Naive B cell (primary cell): Measurements from ENCODE around the gene ACSL5. TPM values are rescaled to one million over a fixed set of nuclear protein-coding genes. Genes with fewer than 3 reads are reported as not detected.
"Not testable (repeated sequence)": the region's sequence is repeated elsewhere in the genome, so short reads cannot be mapped to it uniquely, and the experiment has no call there.

Experiments
- ATAC-seq, 2 donors: fragments of 150-1000 bp; cut with Tn5 transposase; 2 replicates each; pipeline ENCODE4 v1.10.0; 2021; ENCODE audit warnings: low read depth in 2 of 2, mild to moderate bottlenecking in 2 of 2, moderate library complexity in 2 of 2
- DNase-seq: peaks from one replicate; pipeline ENCODE4 v3.0.0; 2022
- H3K27ac Mint-ChIP-seq, 6 donors: one replicate each; pipeline ENCODE4 v1.8.0; 2020 to 2022; ENCODE audit warnings: mild to moderate bottlenecking in 6 of 6, mixed read lengths in 6 of 6, moderate library complexity in 5 of 6, inconsistent platforms in 2 of 6
- H3K27me3 Mint-ChIP-seq, 3 donors: one replicate each; pipeline ENCODE4 v1.8.0; 2021 to 2022; ENCODE audit warnings: mixed read lengths in 3 of 3, mild to moderate bottlenecking in 1 of 3
- H3K36me3 Mint-ChIP-seq, 2 donors: one replicate each; pipeline ENCODE4 v1.8.0; 2020 to 2022; ENCODE audit warnings: mixed read lengths in 2 of 2, inconsistent platforms in 1 of 2, mild to moderate bottlenecking in 1 of 2
- H3K4me1 Mint-ChIP-seq, 3 donors: one replicate each; pipeline ENCODE4 v1.8.0; 2020 to 2022; ENCODE audit warnings: mixed read lengths in 3 of 3, inconsistent platforms in 1 of 3, mild to moderate bottlenecking in 1 of 3, moderate library complexity in 1 of 3
- H3K4me3 Mint-ChIP-seq, 8 donors: one replicate each; pipeline ENCODE4 v1.8.0; 2020 to 2022; ENCODE audit warnings: mild to moderate bottlenecking in 8 of 8, mixed read lengths in 8 of 8, moderate library complexity in 8 of 8, inconsistent platforms in 2 of 8
- H3K9me3 Mint-ChIP-seq, 7 donors: one replicate each; pipeline ENCODE4 v1.8.0; 2020 to 2022; ENCODE audit warnings: mixed read lengths in 7 of 7, mild to moderate bottlenecking in 5 of 7, inconsistent platforms in 2 of 7, moderate library complexity in 1 of 7
- polyA plus RNA-seq, 6 donors: library from polyadenylated mRNA; unstranded; fragments of 300-500 nt; fragmentation: Illumina TruSeq; gene quantifications; one replicate each; pipeline ENCODE4 v1.2.3, GENCODE V29; 2021; ENCODE audit warnings: low read depth in 6 of 6

The ACSL5 gene
- polyA plus RNA-seq, 6 donors from 2014 or later, result 38.9 to 89.1 (median 60.2) TPM

DNA sequence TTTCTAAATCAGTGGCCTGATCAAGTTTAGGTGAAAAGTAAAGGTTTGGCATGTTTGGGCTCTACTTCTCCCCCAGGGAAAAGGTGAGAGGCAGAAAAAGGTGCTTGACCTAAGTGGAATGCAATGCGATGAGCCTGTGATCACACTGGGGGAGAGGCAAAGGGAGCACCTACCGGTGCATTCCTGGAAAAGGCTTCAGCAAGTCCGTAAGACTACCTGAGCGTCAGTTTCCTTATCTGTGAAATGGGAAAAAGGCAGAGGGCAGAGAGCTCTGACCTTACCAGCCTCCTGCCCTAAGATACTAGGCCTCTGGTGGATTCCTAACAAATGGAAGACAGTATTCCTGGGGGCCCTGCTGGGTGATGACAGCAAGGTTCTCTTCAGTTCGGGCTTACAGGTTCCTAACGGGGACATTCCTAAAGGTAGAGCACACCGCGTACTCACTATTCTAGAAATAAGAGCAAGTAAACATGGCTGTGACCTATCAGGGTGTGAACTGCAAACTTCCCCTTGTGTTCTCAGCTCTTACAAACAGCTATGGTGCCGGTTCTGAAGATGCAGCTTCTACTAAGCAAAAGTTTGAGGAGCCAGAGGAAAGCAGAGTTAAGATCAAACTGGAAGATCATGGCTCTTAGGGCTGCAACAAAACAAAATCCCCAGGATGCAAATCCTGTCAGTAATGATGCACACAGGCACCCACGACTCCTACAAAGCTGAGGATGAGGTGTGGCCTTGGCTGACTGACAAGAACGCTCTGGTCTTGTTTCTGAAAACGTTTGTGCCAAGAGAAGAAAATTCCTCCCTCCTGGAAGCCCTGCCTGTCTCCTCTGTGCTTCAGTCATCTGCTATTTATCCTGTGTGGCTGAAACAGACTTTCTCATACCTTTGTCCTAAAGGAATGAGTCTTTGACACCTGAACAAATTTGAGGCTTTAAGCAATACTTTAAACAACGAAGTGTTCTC lies 13.3 kb upstream of the ACSL5 start:
- no peak for DNase-seq
- Mint-ChIP-seq H3K36me3 (no peaks in the 10 kb centered on the region), H3K9me3 (no peaks in the 10 kb centered on the region), H3K27ac (peak overlapping the region in 1 of 6 donors; percentile 27), H3K4me1 (no peaks in the 10 kb centered on the region), H3K27me3 (peaks cover 12 to 17% (median 17%) of the 10 kb centered on the region in 3 donors), H3K4me3 (no peak overlapping the region)
- ATAC-seq, result no peak

DNA sequence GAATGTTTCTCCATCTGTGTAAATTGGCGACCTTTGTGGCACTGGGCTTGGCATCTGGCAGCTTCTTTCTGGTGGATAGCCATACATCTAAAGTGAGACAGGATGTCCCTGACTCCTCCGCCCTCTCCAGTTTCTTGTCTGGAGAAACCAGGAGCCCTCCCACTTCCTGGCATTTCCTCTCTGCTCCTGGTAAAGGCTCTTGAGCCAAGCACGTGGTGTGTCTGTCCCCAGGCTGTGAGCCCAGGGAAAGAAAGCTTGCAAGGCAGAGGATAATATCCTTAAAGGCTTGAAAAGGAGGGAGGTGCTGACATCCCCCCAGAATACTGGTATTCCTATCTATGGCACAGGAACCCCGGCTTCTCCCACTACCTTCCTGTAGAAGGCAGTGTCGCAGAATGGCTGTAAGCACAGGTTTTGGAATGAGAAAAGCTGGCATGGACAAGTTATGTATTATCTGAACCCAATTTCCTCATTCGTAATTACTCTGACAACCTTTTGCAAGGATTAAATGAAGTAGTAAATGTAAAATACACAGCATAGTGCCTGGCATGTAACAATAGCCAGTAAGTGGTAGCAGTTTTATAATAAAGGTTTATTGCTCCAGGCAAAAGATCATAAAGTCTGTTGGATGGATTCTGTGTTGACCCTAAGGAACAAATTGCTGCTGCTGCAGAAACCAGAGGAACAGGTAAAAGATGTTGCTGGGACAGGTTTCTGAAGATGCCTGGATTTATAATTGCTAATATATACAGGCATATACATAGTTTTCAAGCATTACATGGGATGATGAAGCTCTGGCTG lies 11.8 kb upstream of the ACSL5 start:
- Mint-ChIP-seq H3K4me3 (no peak overlapping the region), H3K27ac (no peak overlapping the region), H3K9me3 (no peaks in the 10 kb centered on the region), H3K27me3 (peaks cover 14 to 18% (median 17%) of the 10 kb centered on the region in 3 donors), H3K36me3 (no peaks in the 10 kb centered on the region), H3K4me1 (no peaks in the 10 kb centered on the region)
- DNase-seq (no peak), ATAC-seq (no peak)

DNA sequence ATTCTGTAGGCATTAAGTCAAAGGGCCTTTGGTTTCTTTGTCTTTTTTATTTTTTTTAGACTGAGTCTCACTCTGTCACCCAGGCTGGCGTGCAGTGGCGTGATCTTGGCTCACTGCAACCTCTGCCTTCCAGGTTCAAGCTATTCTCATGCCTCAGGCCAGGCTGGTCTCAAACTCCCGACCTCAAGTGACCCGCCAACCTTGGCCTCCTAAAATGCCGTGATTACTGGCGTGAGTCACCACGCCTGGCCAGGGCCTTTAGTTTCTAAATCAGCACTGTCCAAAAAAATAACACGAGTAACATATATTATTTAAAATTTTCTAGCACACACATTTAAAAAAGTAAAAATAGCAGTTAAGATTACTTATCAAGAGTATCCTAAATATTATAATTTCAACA lies 11.1 kb upstream of the ACSL5 start:
- Mint-ChIP-seq H3K4me3 (no peak overlapping the region), H3K9me3 (no peaks in the 10 kb centered on the region), H3K36me3 (no peaks in the 10 kb centered on the region), H3K4me1 (no peaks in the 10 kb centered on the region), H3K27ac (no peak overlapping the region), H3K27me3 (peaks cover 14 to 18% (median 17%) of the 10 kb centered on the region in 3 donors)
- no peak for ATAC-seq
- DNase-seq, result no peak

GRCh38 chr10:112363696-112364688 lies 9.9 kb upstream of the ACSL5 start:
- Mint-ChIP-seq H3K27me3 (peaks cover 14 to 18% (median 17%) of the 10 kb centered on the region in 3 donors), H3K4me3 (no peak overlapping the region), H3K9me3 (no peaks in the 10 kb centered on the region), H3K4me1 (peaks cover 0 to 2% (median 0%) of the 10 kb centered on the region in 3 donors), H3K27ac (no peak overlapping the region), H3K36me3 (no peaks in the 10 kb centered on the region)
- ATAC-seq (no peak), DNase-seq (no peak)

DNA sequence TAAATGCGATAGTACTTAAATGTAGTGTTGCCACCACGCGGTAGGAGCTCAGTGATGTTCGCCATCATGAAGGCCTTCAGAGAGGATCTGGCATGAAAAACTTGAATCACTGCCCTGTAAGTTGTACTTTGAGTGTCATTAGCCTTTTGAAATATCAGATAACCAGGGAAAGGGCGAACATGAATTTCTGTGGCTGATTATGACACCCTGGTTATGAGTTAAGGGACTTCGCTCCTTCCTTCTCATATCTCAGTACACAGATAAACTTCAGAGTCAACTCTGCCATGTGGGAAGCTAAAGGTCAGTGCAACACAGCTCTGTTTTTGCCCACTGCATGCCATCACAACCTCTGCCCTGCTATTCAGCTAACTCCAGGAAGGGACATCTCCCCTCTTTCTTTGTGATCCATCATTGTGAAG lies 8.9 kb upstream of the ACSL5 start:
- Mint-ChIP-seq H3K36me3 (no peaks in the 10 kb centered on the region), H3K4me3 (no peak overlapping the region), H3K27ac (no peak overlapping the region), H3K27me3 (peaks cover 14 to 18% (median 15%) of the 10 kb centered on the region in 3 donors), H3K9me3 (no peaks in the 10 kb centered on the region), H3K4me1 (peaks cover 0 to 6% (median 0%) of the 10 kb centered on the region in 3 donors)
- DNase-seq, result no peak
- no peak for ATAC-seq

GRCh38 chr10:112365451-112365850 lies 8.5 kb upstream of the ACSL5 start:
- H3K9me3 Mint-ChIP-seq, result no peaks in the 10 kb centered on the region
- H3K27ac Mint-ChIP-seq, result no peak overlapping the region
- no peak for ATAC-seq
- H3K36me3 Mint-ChIP-seq, result no peaks in the 10 kb centered on the region
- DNase-seq, result no peak
- H3K4me1 Mint-ChIP-seq, result peaks cover 0 to 6% (median 0%) of the 10 kb centered on the region in 3 donors
- peaks cover 10 to 18% (median 14%) of the 10 kb centered on the region in 3 donors for H3K27me3 Mint-ChIP-seq
- H3K4me3 Mint-ChIP-seq, result no peak overlapping the region

DNA sequence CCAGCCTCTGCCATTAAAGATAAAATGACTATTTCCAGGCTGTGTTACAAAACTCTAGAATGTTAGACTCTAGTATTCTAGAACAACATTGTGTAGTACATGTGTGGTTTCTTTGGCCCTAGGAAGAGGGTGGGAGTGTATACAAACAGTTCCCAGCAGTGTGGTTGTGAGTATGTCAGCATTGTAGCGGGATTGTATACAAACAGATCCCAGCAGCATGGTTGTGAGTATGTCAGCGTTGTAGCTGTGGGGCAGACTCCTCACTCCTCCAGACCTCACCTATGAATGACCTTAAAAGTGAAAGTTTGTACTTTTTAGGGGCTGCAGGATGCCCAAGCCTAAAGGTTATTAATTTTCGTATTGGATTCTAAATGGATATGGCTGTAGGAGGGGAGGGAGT lies 6.9 kb upstream of the ACSL5 start:
- H3K4me3 Mint-ChIP-seq, result no peak overlapping the region
- H3K27me3 Mint-ChIP-seq, result peaks cover 9 to 18% (median 14%) of the 10 kb centered on the region in 3 donors
- peaks cover 0 to 5% (median 0%) of the 10 kb centered on the region in 7 donors for H3K9me3 Mint-ChIP-seq
- DNase-seq (no peak), ATAC-seq (no peak)
- no peak overlapping the region for H3K27ac Mint-ChIP-seq
- H3K4me1 Mint-ChIP-seq, result peaks cover 0 to 6% (median 0%) of the 10 kb centered on the region in 3 donors
- H3K36me3 Mint-ChIP-seq, result no peaks in the 10 kb centered on the region

DNA sequence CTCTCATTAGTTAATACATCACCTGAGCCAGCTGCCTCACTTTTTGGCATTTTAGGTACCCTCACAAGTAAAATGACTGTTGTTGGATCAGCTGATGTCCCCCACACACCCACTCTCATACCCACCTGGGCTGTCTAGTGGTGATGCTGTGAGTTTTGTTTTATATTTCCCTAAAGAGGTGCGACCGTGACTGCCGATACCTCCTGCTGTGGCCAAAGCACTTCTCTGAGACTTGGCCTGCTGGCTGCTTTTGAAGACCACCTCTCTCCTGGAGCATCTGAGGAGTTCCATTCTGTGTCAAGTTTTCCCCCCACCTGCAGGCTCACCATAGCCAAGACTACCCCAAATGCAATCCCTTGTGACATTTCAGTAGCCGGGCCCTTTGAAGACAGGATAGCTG lies 6.4 kb upstream of the ACSL5 start:
- DNase-seq, result no peak
- no peak overlapping the region for H3K27ac Mint-ChIP-seq
- H3K4me1 Mint-ChIP-seq, result peaks cover 0 to 6% (median 0%) of the 10 kb centered on the region in 3 donors
- ATAC-seq, result no peak
- peaks cover 0 to 6% (median 0%) of the 10 kb centered on the region in 7 donors for H3K9me3 Mint-ChIP-seq
- no peaks in the 10 kb centered on the region for H3K36me3 Mint-ChIP-seq
- no peak overlapping the region for H3K4me3 Mint-ChIP-seq
- peaks cover 9 to 18% (median 14%) of the 10 kb centered on the region in 3 donors for H3K27me3 Mint-ChIP-seq

GRCh38 chr10:112369495-112370423 lies 4.2 kb upstream of the ACSL5 start:
- Mint-ChIP-seq H3K4me1 (peaks cover 7 to 12% (median 9%) of the 10 kb centered on the region in 3 donors), H3K9me3 (peaks cover 0 to 6% (median 0%) of the 10 kb centered on the region in 7 donors), H3K27me3 (peaks cover 9 to 10% (median 9%) of the 10 kb centered on the region in 3 donors), H3K4me3 (no peak overlapping the region), H3K36me3 (no peaks in the 10 kb centered on the region), H3K27ac (peak overlapping the region in 2 of 6 donors; percentile 74 to 75)
- peak; percentile 43 to 64 for ATAC-seq
- DNase-seq, result no peak

- Mint-ChIP-seq H3K27ac (peak overlapping the region in 1 of 6 donors; percentile 33), H3K4me1 (peaks cover 14 to 19% (median 15%) of the 10 kb centered on the region in 3 donors), H3K9me3 (peaks cover 0 to 6% (median 0%) of the 10 kb centered on the region in 7 donors), H3K4me3 (no peak overlapping the region), H3K36me3 (no peaks in the 10 kb centered on the region), H3K27me3 (peaks cover 2 to 3% (median 3%) of the 10 kb centered on the region in 3 donors)
- DNase-seq (no peak), ATAC-seq (no peak)
Measured at GRCh38 chr10:112370424-112370819, 3.5 kb upstream of the ACSL5 start.

DNA sequence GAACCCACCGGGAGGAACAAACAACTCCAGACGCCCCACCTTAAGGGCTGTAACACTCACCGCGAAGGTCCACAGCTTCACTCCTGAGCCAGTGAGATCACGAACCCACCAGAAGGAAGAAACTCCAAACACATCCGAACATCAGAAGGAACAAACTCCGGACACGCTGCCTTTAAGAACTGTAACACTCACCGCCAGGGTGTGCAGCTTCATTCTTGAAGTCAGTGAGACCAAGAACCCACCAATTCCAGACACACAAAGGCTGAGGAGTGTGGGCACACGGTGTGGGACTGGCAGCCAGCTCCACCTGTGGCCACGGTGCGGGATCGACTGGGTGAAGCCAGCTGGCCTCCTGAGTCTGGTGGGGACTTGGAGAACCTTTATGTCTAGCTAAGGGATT lies 2.6 kb upstream of the ACSL5 start:
- H3K9me3 Mint-ChIP-seq, H3K27ac Mint-ChIP-seq, H3K27me3 Mint-ChIP-seq, DNase-seq, ATAC-seq, H3K36me3 Mint-ChIP-seq: not testable (repeated sequence)
- H3K4me1 Mint-ChIP-seq, result peaks cover 21 to 28% (median 22%) of the 10 kb centered on the region in 3 donors
- H3K4me3 Mint-ChIP-seq, result peak overlapping the region in 1 of 8 donors; percentile 24
